Measurements from ENCODE around the gene RNF114.

DNA sequence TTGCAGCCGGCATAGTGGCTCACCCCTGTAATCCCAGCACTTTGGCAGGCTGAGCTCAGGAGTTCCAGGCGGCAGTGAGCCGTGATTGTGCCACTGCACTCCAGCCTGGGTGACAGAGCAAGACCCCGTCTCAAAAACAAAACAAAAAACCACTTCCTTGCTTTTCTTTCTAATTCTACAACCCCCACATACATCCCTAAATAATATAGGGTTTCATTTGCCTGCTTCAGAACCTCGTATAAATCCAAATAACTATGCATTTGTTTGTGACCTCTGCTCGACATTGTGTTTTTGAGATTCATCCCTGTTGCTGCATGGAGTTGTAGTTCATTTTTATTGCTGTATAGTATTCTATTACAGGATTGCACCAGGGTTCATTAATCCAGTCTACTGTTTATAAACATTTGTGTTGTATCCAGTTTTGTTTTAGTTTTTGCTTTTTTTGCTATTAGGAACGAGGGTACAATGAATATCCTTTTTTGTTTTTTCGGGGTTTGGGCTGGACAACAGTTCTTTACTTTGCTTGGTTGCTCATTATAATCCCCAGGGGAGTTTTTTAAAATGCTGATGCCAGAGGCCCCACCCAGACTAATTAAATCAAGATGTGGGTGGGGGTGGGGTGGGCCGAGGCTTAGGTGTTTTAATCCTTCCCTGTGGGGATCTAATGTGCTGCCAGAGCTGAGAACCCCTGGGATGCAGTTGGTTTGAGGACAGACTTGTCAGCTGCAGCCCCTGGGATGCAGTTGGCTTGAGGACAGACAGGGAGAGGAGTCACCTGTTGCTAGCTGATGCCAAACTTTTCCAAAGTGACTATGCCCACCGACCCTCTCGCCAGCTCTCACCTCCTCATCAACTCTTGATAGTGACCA lies 44.2 kb downstream of the RNF114 start:
- TF ChIP-seq ZNF274 (IDR thresholded peaks at IDR 0.05; ENCODE audit: low read length) (no peak), ZNF274 (tag by site-specific recombination; IDR thresholded peaks at IDR 0.05; ENCODE audit: borderline replicate concordance) (no peak), ZNF292 (tag by site-specific recombination; IDR thresholded peaks at IDR 0.05; ENCODE audit: borderline replicate concordance, low read depth) (no peak), ZNF707 (tag by site-specific recombination; IDR thresholded peaks at IDR 0.05) (no peak), TCF7L2 (IDR thresholded peaks at IDR 0.05; ENCODE audit: borderline replicate concordance, low read depth, low read length) (no peak)
- TF ChIP-seq, protein P1, sequence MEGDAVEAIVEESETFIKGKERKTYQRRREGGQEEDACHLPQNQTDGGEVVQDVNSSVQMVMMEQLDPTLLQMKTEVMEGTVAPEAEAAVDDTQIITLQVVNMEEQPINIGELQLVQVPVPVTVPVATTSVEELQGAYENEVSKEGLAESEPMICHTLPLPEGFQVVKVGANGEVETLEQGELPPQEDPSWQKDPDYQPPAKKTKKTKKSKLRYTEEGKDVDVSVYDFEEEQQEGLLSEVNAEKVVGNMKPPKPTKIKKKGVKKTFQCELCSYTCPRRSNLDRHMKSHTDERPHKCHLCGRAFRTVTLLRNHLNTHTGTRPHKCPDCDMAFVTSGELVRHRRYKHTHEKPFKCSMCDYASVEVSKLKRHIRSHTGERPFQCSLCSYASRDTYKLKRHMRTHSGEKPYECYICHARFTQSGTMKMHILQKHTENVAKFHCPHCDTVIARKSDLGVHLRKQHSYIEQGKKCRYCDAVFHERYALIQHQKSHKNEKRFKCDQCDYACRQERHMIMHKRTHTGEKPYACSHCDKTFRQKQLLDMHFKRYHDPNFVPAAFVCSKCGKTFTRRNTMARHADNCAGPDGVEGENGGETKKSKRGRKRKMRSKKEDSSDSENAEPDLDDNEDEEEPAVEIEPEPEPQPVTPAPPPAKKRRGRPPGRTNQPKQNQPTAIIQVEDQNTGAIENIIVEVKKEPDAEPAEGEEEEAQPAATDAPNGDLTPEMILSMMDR (tag by site-specific recombination; IDR thresholded peaks at IDR 0.05) = no peak
